HG03575 (cell line): ENCODE results near the gene BICC1.

Experiments used
- ATAC-seq: cut with Tn5 transposase; IDR thresholded peaks from one replicate; pipeline ENCODE4 v1.9.1; 2021; ENCODE audit not compliant: unreplicated experiment, insufficient number of reproducible peaks, low FRiP score; ENCODE audit errors: extremely low read depth

Gene BICC1

GRCh38 chr10:58754469-58755339 lies 242.0 kb downstream of the BICC1 start:
- no peak for ATAC-seq

- no peak for ATAC-seq
These were observed 242.6 kb downstream of the BICC1 start for GRCh38 chr10:58755340-58755610.

GRCh38 chr10:58755677-58756076 lies 243.0 kb downstream of the BICC1 start:
- no peak for ATAC-seq

- no peak for ATAC-seq
These were observed 243.6 kb downstream of the BICC1 start for GRCh38 chr10:58756130-58756719.

GRCh38 chr10:58757352-58758065 lies 244.8 kb downstream of the BICC1 start:
- ATAC-seq: no peak

DNA sequence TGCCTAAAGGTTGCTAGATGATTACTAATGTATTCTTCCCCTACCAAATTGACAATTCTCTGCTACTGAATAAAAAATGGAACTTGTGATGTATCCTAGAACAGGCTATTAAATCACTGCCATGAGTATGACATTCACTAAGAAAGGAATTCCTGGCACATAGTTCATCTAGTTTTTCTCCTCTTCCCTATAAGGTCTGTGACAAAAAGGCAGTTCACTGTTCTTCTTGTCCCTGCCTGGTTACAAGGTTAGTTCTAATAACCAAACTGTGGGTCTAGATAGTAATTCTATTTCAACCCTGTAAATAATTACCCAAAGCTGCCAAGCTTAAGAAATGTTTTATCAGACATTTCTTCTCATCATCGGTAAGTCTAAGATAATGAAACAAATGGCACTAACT lies 245.6 kb downstream of the BICC1 start:
- no peak for ATAC-seq

DNA sequence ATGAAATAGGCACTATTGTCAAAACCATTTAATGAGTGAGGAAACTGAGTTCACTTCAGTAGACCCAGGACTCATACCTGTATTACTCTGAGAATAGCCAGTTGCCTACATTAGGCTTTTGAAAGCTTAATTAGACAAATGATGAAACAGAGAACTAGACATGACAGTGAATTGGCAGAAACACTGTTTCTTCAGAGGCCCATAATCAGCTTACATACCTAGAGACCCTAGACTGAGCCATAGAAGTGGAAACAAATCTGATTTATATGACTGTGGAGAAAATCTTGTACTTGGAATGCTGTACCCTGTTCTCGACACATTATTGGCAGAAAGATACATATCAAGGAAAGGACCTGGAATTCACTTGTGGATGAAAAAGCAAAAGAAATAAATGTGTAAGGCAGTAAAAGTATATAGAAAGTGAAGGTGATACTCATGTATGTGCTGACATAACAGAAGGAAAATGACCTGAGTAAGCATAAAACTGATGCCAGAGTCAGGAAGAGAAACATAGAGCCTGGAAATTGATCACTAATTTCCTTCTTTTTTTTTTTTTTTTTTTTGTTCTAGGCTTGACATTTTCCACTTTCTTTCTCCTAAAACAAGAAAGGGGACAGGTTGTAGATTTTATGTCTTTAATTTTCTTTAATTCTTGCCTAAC lies 251.5 kb downstream of the BICC1 start:
- no peak for ATAC-seq

DNA sequence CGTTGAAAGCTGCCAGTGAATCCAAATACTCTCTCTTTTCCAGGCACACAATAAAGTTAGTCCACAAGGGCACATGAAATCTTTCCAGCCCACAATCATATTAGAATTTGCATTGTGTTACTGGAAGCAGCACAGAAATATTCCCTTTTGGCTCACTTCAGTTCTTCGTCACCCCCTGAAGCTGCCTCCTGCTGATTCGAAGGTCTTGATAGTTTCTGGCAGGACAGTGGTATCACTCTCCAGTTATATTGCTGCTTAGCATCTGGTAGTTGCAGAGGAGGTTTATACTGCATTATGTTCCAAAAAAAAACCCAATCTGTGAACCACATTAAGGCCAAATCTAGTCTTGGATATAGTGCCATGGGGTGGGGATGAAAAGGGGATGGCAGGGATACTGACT lies 253.2 kb downstream of the BICC1 start:
- no peak for ATAC-seq

DNA sequence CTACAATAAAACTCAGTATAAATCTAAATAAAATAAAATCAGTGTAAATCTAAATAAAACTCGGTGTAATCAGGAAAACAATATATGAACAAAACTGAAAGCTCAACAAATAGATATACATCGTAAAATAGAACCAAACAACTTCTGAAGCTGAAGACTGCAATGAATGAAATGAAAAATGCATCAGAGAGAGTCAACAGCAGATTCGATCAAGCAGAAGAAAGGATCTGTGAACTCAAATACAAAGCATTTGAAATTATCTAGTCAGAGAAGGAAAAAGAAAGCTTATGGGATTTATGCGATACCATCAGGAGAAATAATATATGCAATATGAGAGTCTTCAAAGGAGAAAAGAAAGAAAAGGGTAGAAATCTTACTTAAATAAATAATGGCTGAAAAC lies 255.0 kb downstream of the BICC1 start:
- no peak for ATAC-seq

DNA sequence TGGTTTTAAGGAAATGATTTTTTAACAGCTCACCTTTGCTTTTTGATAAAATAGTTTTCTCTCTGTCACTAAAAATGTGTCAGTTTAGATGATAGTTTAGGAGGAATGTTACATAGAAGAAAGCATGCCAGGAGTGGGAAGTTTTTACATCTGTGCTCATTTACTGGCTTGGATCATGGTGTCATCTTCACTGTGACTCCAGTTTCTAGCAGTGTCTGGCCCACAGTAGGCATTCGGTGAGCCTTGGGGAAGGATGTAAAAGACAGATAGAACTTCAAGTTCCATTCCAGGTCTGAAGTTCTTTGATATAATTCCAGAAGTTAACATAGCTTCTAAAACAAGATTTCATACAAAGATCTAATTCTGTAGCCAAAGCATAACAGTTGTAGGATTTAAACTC lies 259.2 kb downstream of the BICC1 start:
- no peak for ATAC-seq

- no peak for ATAC-seq
These were observed 260.1 kb downstream of the BICC1 start for GRCh38 chr10:58772758-58773157.

- ATAC-seq: no peak
These were observed 260.7 kb downstream of the BICC1 start for GRCh38 chr10:58773341-58773740.

GRCh38 chr10:58773944-58774343 lies 261.3 kb downstream of the BICC1 start:
- no peak for ATAC-seq

DNA sequence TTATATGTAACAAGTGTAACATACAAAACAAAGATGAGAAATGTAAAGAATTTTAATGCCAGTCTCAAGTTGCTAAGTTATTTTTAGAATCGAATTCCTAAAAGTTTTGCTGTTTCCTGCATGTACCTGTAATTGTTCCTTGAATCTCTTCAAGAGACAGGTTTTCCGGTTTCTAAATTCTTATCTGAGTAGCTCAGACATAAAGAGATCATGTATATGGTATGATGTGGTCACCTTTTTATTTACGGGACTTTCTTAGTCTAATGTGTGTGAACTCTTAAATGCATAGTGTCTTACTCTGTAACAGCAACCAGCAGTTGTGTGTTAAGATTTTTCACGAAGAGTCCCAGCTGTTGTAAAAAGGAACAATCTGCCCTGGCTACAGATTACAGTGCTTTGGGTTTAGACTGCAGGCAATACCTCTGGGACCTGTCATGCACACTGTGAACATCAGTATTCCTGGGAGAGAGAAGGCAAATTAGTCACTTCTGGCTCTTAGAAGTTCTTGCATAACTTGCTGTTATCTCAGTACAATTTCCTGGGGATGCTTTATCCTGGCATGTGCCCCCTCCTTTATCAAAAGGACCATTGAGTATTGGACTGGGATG lies 263.4 kb downstream of the BICC1 start:
- no peak for ATAC-seq

DNA sequence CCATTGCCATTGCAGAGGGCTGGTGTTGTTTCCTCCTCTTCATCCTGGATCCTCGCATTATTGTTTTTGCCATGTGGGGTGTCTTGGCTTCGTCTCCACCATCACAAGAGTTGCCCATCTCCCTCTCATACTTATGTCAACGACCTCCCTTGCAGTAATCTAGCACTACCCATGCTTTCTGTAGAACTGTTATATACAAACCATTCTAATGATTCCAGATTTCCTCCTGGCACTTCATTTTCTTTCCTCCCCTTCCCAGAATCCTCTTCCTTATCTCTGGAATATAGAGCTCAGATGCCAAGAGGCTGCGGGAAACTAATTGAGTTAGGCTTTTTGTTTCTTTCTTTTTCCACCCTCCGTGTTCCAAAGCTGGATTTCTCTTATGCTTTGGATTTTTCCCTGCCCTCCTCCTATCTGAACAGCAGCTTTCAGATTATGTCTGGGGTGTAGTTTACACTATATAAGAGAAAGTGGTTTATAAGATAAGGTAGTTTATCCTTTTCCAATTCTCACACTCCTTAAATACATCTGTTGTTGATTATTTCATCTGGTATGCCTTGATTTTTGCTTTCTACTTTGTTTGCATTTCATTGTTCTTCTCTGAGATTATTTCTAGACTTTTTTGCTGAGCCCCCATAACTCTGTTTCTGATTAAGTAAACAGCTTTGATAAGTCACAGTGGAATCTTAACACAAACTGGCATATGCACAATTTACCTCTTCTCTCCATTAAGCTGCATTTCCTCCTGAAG lies 264.1 kb downstream of the BICC1 start:
- no peak for ATAC-seq

GRCh38 chr10:58778966-58779365 lies 266.3 kb downstream of the BICC1 start:
- ATAC-seq: no peak

- ATAC-seq: no peak
These were observed 266.9 kb downstream of the BICC1 start for GRCh38 chr10:58779594-58779993.

DNA sequence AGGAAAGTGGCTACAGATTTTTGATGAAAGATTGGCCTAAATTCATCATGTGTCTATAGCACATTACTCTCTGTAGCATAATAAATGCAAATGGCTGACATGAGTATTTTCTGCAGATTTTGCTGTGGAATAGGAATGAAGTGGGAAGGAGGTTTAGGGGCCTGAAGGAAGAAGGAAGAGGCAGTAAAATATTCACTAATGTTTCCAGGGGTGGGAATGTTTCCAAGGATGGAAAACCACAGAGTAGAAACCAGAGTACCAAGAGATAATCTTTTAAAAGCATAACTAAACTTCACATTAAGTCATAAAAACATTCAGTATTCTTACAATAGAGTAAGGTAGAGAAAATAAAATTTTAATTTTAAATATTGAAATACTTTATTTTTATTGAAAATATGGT lies 267.8 kb downstream of the BICC1 start:
- ATAC-seq: no peak
